Prostate gland (tissue), 2 donors: ENCODE results near the gene KYAT1.

Experiments
- CTCF ChIP-seq, 4 experiments: fragments of 200-600 bp in 2 of 4; fragments of 450-650 bp in 2 of 4; sonication (generic) in 2 of 4; IDR thresholded peaks; 1 replicate in 3 of 4; 2 replicates in 1 of 4; pipeline ENCODE4 v1.5.1; 2016 to 2019; ENCODE audit warnings: antibody characterized with exemption in 4 of 4, mild to moderate bottlenecking in 2 of 4, moderate library complexity in 2 of 4
- POLR2A ChIP-seq: fragments of 450-650 bp; IDR thresholded peaks from one replicate; pipeline ENCODE4 v1.6.1; 2016; ENCODE audit warnings: antibody characterized with exemption, mild to moderate bottlenecking

DNA sequence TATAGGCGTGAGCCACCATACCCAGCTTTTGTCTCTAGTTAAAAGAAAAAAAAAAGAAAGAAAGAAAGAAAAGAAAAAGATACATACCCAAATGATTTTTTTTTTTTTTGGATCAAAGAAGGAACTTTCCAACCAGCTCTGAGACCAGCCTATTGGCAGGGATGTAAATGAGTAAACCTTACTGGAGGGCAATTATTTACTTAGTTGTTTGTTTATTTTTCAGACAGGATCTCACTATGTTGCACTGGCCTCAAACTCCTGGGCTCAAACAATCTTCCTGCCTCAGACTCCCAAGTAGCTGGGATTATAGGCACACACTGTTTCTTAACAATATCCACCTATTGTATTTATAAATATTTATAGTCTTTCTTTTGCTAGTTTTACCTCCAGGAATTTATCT lies 41.2 kb downstream of the KYAT1 start:
- no peak for TF ChIP-seq CTCF (IDR thresholded peaks at IDR 0.05)
- no peak for TF ChIP-seq POLR2A
